ENCODE results near the gene GNAI2. TPM values are rescaled to one million over a fixed set of nuclear protein-coding genes. Genes with fewer than 3 reads are reported as not detected.

GNAI2 gene
- total and polyA plus RNA-seq, 12 donors, result 107 to 270 (median 146) TPM

- H3K27ac ChIP-seq, result peak overlapping the region; percentile 83 to 100 (median 94)
- no peaks in the 10 kb centered on the region for H3K27me3 ChIP-seq
- H3K4me3 ChIP-seq, result peak overlapping the region; percentile 12 to 57 (median 46)
- TF ChIP-seq CTCF (IDR thresholded peaks at IDR 0.05), result peak in 7 of 9 donors; percentile 4 to 47 (median 10)
- WGBS, 2 donors, result 25 to 30% methylated on average over 10 of the region's 10 CpGs
- ATAC-seq, result peak; percentile 25 to 63 (median 46)
- peaks cover 0 to 73% (median 4%) of the 10 kb centered on the region in 9 donors for H3K36me3 ChIP-seq
- peak; percentile 45 to 76 for DNase-seq
- intact Hi-C loops (cut with DNase I), result loop anchor here in 6 of 10 donors (1.0 to 2.0 kb wide), 2 partner anchors 19 to 20 kb away; no protein-coding TSS in a partner anchor
- peaks cover 68 to 100% (median 99%) of the 10 kb centered on the region in 9 donors for H3K4me1 ChIP-seq
- no peaks in the 10 kb centered on the region for H3K9me3 ChIP-seq
Measured at GRCh38 chr3:50246517-50246954, 10.5 kb downstream of the GNAI2 start.

DNA sequence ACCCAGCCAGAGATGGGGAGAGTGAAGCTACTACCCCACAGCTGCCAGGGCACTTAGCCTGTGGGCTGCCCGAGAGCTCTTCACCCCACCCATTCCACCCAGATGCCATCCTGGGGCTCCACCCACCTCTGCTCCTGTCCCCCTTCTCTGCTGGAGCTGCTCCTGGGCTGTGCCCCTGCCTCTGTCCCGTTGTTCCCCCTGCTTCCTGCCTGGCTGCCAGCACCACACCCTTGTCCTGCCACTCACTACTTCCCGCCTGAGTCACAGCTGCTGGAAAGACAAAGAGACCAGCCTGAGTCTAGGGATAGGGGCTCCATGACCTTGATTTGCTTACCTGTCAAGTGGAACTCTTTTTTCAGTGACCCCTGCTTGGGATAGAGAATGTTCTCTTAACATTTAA lies 12.4 kb downstream of the GNAI2 start:
- Histone ChIP-seq H3K4me3 (peak overlapping the region in 3 of 10 donors; percentile 6 to 15 (median 11)), H3K27ac (peak overlapping the region; percentile 76 to 100 (median 94)), H3K9me3 (no peaks in the 10 kb centered on the region), H3K36me3 (peaks cover 0 to 88% (median 11%) of the 10 kb centered on the region in 9 donors), H3K27me3 (no peaks in the 10 kb centered on the region), H3K4me1 (peaks cover 61 to 100% (median 98%) of the 10 kb centered on the region in 9 donors)
- intact Hi-C loops (cut with DNase I), result no loop called here
- no peak for TF ChIP-seq CTCF (IDR thresholded peaks at IDR 0.05)
- peak; percentile 64 to 65 for DNase-seq
- 16 to 17% methylated on average over 3 of the region's 3 CpGs for WGBS, 2 donors
- ATAC-seq, result peak in 7 of 8 donors; percentile 19 to 52 (median 45)

DNA sequence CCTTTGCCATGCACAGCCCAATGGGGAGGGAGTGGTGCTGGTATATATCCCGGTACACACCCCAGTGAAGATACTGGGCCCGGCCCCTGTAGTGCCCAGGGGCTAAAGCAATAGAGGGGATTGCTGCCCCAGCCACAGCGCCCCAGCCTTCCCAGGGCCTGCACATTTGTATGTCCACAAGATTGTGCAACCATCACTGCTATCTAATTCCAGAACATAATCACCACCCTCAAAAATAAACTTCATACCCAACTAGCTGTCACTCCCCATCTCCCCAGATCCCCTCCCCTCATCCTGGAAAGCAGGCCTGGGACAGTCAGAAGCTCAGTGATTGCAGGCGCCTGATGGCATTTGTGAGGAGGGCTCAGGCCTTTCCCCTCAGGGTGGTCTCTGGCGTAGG lies 13.5 kb downstream of the GNAI2 start:
- no peak for TF ChIP-seq CTCF (IDR thresholded peaks at IDR 0.05)
- H3K4me1 ChIP-seq, result peaks cover 58 to 100% (median 98%) of the 10 kb centered on the region in 9 donors
- no peaks in the 10 kb centered on the region for H3K27me3 ChIP-seq
- intact Hi-C loops (cut with DNase I), result no loop called here
- peaks cover 0 to 88% (median 15%) of the 10 kb centered on the region in 9 donors for H3K36me3 ChIP-seq
- no peak for ATAC-seq
- H3K4me3 ChIP-seq, result peak overlapping the region in 1 of 10 donors; percentile 6
- WGBS, 2 donors, result 86% methylated on average over 5 of the region's 5 CpGs
- no peaks in the 10 kb centered on the region for H3K9me3 ChIP-seq
- DNase-seq, result no peak
- peak overlapping the region; percentile 76 to 100 (median 94) for H3K27ac ChIP-seq

DNA sequence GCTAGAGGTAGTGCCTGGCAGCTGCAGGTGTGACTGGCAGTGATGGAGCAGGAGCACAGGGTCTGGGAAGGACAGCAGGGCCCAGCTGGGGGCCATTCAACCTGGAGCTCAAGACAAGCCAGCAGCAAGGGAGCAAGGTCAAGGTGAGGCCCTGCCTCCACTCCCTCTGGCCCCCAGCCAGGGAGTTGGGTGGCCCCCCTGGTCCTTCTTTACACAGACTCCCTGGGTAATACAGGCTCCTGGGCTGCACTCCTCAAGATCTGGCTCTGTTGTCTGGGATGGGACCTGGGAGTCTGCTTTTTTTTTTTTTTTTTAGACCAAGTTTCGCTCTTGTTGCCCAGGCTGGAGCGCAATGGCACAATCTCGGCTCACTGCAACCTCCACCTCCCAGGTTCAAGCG lies 14.5 kb downstream of the GNAI2 start:
- H3K27me3 ChIP-seq, result no peaks in the 10 kb centered on the region
- no peak for DNase-seq
- peak overlapping the region in 9 of 10 donors; percentile 28 to 100 (median 94) for H3K27ac ChIP-seq
- H3K4me3 ChIP-seq, result no peak overlapping the region
- H3K4me1 ChIP-seq, result peaks cover 59 to 100% (median 98%) of the 10 kb centered on the region in 9 donors
- WGBS, 2 donors, result 86 to 88% methylated on average over 4 of the region's 4 CpGs
- no peak for TF ChIP-seq CTCF (IDR thresholded peaks at IDR 0.05)
- H3K36me3 ChIP-seq, result peaks cover 0 to 89% (median 16%) of the 10 kb centered on the region in 9 donors
- intact Hi-C loops (cut with DNase I), result no loop called here
- ATAC-seq, result no peak
- H3K9me3 ChIP-seq, result no peaks in the 10 kb centered on the region

Data from heart right ventricle (tissue), 16 donors.